ENCODE data around the gene XAB2.
"Not testable (repeated sequence)": the region's sequence is repeated elsewhere in the genome, so short reads cannot be mapped to it uniquely, and the experiment has no call there.

The XAB2 gene

DNA sequence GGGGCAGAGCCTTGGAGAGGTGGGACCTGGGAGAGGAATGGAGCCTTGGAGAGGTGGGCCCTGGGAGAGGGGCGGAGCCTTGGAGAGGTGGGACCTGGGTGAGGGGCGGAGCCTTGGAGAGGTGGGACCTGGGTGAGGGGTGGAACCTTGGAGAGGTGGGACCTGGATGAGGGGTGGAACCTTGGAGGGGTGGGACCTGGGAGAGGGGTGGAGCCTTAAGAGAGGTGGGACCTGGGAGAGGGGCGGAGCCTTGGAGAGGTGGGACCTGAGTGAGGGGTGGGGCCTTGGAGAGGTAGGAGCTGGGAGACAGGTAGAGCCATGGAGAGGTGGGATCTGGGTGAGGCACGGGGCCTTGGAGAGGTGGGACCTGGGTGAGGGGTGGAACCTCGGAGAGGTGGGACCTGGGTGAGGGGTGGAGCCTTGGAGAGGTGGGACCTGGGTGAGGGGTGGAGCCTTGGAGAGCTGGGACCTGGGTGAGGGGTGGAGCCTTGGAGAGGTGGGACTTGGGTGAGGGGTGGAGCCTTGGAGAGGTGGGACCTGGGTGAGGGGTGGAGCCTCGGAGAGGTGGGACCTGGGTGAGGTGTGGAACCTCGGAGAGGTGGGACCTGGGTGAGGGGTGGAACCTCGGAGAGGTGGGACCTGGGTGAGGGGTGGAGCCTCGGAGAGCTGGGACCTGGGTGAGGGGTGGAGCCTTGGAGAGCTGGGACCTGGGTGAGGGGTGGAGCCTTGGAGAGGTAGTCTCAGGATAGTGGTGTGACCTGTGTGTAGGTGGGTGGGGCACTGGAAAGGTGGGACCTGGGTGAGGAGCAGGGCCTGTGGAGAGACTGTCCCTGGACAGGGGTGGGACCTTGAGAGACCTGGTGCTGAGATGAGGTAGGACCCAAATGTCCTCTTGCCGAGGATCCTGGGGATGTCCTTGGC is 14.5 kb upstream of the XAB2 start:
- not testable (repeated sequence) for H3K27ac Mint-ChIP-seq, H3K27me3 Mint-ChIP-seq, ATAC-seq

DNA sequence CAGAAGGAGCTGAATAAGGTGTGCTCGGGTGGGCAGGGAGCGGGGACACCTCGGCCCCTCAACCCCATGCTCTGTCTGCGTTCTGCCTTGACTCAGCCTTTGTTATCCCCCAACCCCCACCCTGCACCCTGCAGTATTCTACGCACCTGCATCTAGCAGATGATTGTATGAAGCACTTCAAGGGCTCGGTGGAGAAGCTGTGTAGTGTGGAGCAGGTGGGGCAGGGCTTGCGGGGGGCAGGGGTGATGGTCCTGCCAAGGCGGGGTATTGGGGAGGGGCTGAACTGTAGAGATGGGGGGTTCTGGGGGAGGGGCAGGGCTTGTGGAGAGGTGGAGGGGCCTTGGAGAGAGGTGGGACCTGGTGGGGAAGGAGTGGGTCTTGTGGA is 13.7 kb upstream of the XAB2 start:
- Mint-ChIP-seq H3K27ac (no peak overlapping the region), H3K9me3 (no peaks in the 10 kb centered on the region), H3K4me3 (no peak overlapping the region), H3K4me1 (peaks cover 17% of the 10 kb centered on the region), H3K36me3 (ENCODE audit: low read depth) (peaks cover 8% of the 10 kb centered on the region), H3K27me3 (no peaks in the 10 kb centered on the region)
- no peak for DNase-seq
- no peak for ATAC-seq

More for the DNA sequence above, 14.5 kb upstream of the XAB2 start:
- H3K4me1 Mint-ChIP-seq, result peaks cover 13% of the 10 kb centered on the region
- not testable (repeated sequence) for H3K9me3 Mint-ChIP-seq; H3K36me3 Mint-ChIP-seq (ENCODE audit: low read depth); H3K4me3 Mint-ChIP-seq
- DNase-seq, result peak; percentile 34

- Mint-ChIP-seq H3K36me3 (ENCODE audit: low read depth) (peaks cover 8% of the 10 kb centered on the region), H3K4me3 (no peak overlapping the region), H3K27ac (no peak overlapping the region), H3K27me3 (no peaks in the 10 kb centered on the region), H3K9me3 (no peaks in the 10 kb centered on the region), H3K4me1 (peaks cover 21% of the 10 kb centered on the region)
- no peak for DNase-seq
- ATAC-seq, result no peak
These were observed 13.1 kb upstream of the XAB2 start for GRCh38 chr19:7642295-7643030.

- no peak for ATAC-seq
- Mint-ChIP-seq H3K9me3 (no peaks in the 10 kb centered on the region), H3K27me3 (no peaks in the 10 kb centered on the region), H3K27ac (no peak overlapping the region), H3K4me1 (peaks cover 24% of the 10 kb centered on the region), H3K36me3 (ENCODE audit: low read depth) (peaks cover 8% of the 10 kb centered on the region), H3K4me3 (no peak overlapping the region)
- no peak for DNase-seq
These were observed 12.2 kb upstream of the XAB2 start for GRCh38 chr19:7641290-7642276.

DNA sequence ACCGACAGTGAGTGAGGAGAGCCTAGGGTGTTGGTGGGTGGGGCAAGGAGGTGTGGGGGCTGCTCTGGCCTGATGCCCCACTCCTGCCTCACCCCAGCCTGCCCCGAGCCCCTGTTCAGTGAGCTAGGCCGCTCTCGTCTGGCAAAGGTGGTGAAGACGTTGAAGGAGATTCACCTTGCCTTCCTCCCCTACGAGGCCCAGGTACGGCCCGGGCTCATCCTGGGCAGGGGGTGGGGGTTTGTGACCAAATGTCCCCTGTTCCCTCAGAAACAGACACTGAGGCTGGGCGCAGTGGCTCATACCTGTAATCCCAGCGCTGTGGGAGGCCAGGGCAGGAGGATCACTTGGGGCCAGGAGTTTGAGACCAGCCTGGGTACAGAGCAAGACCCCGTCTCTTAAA is 11.5 kb upstream of the XAB2 start:
- no peak for ATAC-seq

DNA sequence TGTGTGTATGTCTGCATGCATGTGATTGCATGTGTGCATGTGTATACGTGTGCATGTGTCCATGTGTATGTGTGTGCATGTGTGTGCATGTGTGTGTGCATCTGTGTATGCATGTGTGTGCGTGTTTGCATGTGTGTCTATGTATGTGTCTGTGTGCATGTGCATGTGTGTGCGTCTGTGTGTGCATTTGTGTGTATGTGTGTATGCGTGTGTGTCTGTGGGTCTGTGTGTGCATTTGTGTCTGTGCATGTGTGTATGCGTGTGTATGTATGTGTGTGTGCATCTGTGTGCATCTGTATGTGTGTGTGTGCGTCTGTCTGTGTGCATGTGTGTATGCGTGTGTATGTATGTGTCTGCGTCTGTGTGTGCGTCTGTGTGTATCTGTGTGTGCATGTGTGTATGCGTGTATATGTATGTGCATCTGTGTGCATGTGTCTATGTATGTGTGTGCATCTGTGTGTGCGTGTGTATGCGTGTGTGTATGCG is 10.6 kb upstream of the XAB2 start:
- Mint-ChIP-seq H3K4me1 (peaks cover 28% of the 10 kb centered on the region), H3K9me3 (no peaks in the 10 kb centered on the region), H3K27ac (no peak overlapping the region), H3K36me3 (ENCODE audit: low read depth) (peaks cover 8% of the 10 kb centered on the region), H3K27me3 (no peaks in the 10 kb centered on the region), H3K4me3 (no peak overlapping the region)
- ATAC-seq, result no peak
- DNase-seq, result no peak

More for the DNA sequence above, 11.5 kb upstream of the XAB2 start:
- H3K4me1 Mint-ChIP-seq, result peaks cover 28% of the 10 kb centered on the region
- no peak overlapping the region for H3K27ac Mint-ChIP-seq
- H3K36me3 Mint-ChIP-seq (ENCODE audit: low read depth), result peaks cover 8% of the 10 kb centered on the region
- no peak for DNase-seq
- H3K4me3 Mint-ChIP-seq, result no peak overlapping the region
- no peaks in the 10 kb centered on the region for H3K9me3 Mint-ChIP-seq
- no peaks in the 10 kb centered on the region for H3K27me3 Mint-ChIP-seq

DNA sequence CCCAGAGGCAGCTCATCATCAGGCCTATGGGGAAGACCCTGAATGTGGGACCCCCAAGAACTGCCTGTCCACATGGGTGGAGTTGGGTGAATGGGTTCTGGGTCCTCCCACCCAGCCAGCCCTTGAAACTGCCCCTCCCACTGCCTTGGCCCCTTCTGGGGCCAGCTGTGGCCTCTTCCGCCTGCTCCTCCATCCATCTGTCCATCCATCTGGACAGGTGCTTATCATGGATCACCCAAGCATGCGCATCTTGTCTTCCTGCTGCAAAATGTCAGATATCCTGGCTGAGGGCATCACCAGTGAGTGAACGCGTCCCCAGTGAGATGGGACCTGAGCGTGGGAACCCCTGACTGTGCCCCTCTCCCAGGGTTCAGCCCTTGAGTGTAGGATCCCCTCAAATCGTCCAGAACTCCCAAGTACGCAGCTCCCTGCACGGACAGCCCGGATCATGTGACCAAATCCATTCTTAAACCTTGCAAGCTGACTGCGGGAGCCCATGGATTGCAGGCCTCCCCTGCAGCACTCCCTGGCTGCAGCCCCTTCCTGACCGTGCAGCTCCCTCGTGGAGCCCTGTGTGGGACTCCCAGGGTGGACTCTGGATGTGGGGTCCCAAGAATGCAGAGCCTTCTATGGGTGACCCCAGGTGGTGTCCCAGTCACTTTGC is 9.6 kb upstream of the XAB2 start:
- peaks cover 8% of the 10 kb centered on the region for H3K36me3 Mint-ChIP-seq (ENCODE audit: low read depth)
- DNase-seq, result no peak
- H3K4me1 Mint-ChIP-seq, result peaks cover 28% of the 10 kb centered on the region
- peak overlapping the region; percentile 26 for H3K4me3 Mint-ChIP-seq
- no peaks in the 10 kb centered on the region for H3K9me3 Mint-ChIP-seq
- no peak overlapping the region for H3K27ac Mint-ChIP-seq
- no peak for ATAC-seq
- H3K27me3 Mint-ChIP-seq, result no peaks in the 10 kb centered on the region

- Mint-ChIP-seq H3K4me1 (peaks cover 28% of the 10 kb centered on the region), H3K9me3 (no peaks in the 10 kb centered on the region), H3K36me3 (ENCODE audit: low read depth) (peaks cover 9% of the 10 kb centered on the region), H3K27ac (peak overlapping the region; percentile 35), H3K4me3 (peak overlapping the region; percentile 81), H3K27me3 (no peaks in the 10 kb centered on the region)
- ATAC-seq (no peak), DNase-seq (no peak)
These were observed 8.3 kb upstream of the XAB2 start for GRCh38 chr19:7637374-7638256.

GRCh38 chr19:7636691-7637373 is 7.5 kb upstream of the XAB2 start, which contains the start of gene STXBP2:
STXBP2 (plus strand) TSS chr19:7637110; CDS start chr19:7637150, 40 bp downstream.
- peak within 1 kb of the TSS; percentile 86 for H3K27ac Mint-ChIP-seq
- peak within 1 kb of the TSS; percentile 81 for H3K4me3 Mint-ChIP-seq
- no peaks in the 10 kb centered on the region for H3K27me3 Mint-ChIP-seq
- peaks cover 9% of the 10 kb centered on the region for H3K36me3 Mint-ChIP-seq (ENCODE audit: low read depth)
- peaks cover 28% of the 10 kb centered on the region for H3K4me1 Mint-ChIP-seq
- DNase-seq (peak; percentile 93), ATAC-seq (peak; percentile 79)
- H3K9me3 Mint-ChIP-seq, result no peaks in the 10 kb centered on the region

DNA sequence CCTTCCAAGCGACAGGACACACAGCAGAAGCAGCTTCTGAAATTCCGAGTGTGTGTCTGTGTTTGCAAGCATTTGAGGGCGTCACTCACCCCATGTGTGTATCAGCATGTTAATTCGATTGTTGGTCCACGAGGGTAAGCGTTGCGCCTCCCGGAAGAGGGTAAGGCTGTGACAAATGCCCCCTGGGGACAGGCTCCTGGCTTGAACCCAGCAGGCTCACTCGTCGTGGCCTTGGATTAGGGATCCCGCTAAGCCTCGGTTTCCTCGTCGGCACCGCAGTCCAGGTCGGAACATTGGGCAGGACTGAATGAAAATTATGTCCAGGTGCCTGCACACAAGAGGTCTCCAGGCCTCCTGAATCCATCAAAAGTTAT is 7.0 kb upstream of the XAB2 start:
- H3K9me3 Mint-ChIP-seq, result no peaks in the 10 kb centered on the region
- peaks cover 28% of the 10 kb centered on the region for H3K4me1 Mint-ChIP-seq

DNA sequence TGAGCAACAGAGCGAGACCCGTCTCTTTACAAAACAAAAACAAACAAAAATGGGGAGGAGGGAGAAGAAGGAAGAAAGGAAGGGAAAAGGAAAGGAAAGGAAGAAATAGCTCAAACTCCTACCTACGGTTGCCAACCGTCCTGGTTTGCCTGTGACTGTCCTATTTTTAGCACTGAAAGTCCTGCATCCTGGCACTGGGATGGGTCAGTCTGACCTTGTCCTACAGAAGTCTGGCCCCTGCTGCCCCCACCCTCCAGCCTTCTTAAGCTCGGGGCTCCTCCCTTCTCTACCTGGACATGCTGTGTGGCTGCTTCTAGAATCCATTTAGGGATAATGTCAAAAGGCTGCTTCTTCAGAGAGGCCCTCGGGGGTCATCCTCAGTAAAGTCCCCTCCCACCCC is 6.3 kb upstream of the XAB2 start:
- Mint-ChIP-seq H3K27ac (no peak overlapping the region), H3K27me3 (no peaks in the 10 kb centered on the region), H3K36me3 (ENCODE audit: low read depth) (peaks cover 9% of the 10 kb centered on the region), H3K9me3 (no peaks in the 10 kb centered on the region), H3K4me3 (peak overlapping the region; percentile 81), H3K4me1 (peaks cover 32% of the 10 kb centered on the region)
- no peak for DNase-seq
- ATAC-seq, result no peak

More for the DNA sequence above, 7.0 kb upstream of the XAB2 start:
- Mint-ChIP-seq H3K36me3 (ENCODE audit: low read depth) (peaks cover 9% of the 10 kb centered on the region), H3K4me3 (peak overlapping the region; percentile 81), H3K27ac (peak overlapping the region; percentile 86), H3K27me3 (no peaks in the 10 kb centered on the region)
- DNase-seq, result no peak
- no peak for ATAC-seq

DNA sequence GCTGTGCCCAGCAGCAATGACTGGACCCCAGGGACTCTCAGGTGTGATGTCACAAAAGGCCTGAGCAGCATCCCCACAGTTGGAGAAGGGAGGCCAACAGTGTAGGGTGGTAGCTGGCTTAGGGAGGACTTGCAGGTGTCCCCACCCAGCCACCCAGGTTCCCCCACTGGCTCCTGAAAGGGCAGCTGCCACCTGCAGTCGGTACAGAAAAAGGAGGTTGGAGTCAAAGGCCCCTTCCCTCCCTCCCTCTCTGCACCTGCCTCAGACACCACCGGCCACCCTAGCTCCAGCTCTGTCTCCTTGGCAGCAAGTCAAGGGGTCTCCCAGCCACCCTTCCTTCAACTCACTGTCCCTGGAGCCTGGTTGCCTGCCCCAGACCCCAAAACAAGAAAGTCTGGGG is 4.4 kb upstream of the XAB2 start, which contains the start of gene PCP2:
TSS of gene PCP2 (minus strand) at position 22 of the 400 bp plus-strand sequence. CDS start 262 bp downstream, outside the sequence.
- no peak for ATAC-seq
- Mint-ChIP-seq H3K4me3 (no peak within 1 kb of the TSS), H3K9me3 (no peaks in the 10 kb centered on the region), H3K4me1 (peaks cover 40% of the 10 kb centered on the region), H3K36me3 (ENCODE audit: low read depth) (peaks cover 7% of the 10 kb centered on the region), H3K27ac (no peak within 1 kb of the TSS), H3K27me3 (no peaks in the 10 kb centered on the region)
- no peak for DNase-seq
